NCI-H1417 (cell line): ENCODE data around the gene TLX1.
A peak's percentile ranks its signal among the peaks of the same experiment; 100 is the strongest.

Source experiments
- DNase-seq, 3 experiments: peaks; one replicate each; lab custom pipeline; 2025; lab: John Stamatoyannopoulos, UW

The TLX1 gene

DNA sequence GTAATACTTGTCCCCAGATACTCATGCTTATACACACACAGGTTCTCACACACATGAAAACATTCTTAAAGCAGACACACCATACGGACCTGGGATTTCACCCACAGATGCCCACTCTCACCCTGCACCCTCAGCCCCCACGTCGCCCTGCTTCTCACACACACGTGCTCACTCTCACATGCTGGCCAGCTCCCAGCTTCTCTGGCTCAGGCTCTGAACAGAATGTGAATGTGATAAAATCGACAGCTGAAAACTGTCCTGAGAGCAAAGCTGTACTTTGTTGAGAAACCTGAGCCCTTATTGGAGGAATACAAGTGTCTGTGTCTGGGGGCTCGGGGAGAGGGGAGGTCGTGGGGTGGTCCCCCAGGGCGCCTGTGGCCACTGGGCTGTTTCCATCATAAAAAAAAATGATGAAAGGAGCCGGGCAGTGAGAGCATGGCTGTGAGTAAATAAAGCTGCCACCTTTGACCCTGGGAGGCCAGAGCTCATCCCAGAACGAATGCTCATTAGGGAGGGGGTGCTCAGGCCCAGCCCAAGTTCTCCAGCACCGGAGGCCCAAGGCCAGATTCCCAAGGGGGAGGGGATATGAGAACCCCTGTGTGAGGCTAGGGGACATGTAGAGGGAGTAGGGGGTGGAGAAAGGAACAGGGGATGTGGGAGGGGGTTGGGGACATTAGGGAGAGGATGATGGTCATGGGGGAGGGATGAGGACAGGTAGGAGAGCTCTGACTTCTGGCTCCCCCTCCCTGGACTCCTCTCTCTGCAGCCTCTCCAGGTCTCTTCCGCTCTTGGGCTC is 18.1 kb upstream of the TLX1 start:
- DNase-seq: no peak

DNA sequence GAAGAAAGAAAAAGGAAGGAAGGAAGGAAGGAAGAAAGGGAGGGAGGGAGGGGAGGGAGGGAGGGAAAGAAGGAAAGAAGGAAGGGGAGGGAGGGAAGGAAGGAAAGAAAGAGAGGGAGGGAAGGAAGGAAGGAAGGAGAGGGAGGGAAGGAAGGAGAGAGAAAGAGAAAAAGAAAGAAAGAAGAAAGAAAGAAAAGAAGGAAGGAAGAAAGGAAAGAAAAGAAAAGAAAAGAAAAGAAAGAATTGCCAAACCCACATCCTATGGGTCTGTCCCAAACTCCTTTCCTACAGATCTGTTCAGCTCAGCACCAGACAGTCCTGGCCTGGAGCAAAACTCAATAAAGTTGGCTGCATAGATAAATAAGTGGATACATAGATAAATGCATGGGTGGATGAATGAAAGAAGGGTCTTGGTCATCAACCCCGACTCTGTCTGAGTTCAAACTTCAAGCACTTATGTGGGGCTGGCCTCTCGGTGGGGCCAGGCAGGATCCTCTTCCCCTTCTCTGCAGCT is 17.2 kb upstream of the TLX1 start:
- no peak for DNase-seq

DNA sequence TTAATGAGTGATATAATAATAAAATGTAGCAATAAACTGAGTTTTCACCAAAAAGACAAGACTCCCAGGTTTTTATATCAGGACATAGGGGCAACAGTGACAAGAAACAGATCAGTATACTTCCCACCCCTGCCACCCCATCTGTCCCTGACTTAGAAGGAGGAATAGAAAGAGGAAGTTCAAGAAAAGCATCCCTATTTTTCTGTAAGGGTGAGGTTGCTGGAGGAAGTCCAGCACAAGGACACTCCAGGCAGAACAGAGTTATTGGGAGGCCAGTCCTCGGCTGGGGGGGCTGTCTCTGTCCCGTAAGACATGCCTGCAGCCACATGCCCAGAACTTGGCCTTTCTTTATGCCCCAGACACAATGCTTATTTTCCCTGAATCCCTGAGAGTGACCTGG is 16.5 kb upstream of the TLX1 start:
- DNase-seq: no peak

DNA sequence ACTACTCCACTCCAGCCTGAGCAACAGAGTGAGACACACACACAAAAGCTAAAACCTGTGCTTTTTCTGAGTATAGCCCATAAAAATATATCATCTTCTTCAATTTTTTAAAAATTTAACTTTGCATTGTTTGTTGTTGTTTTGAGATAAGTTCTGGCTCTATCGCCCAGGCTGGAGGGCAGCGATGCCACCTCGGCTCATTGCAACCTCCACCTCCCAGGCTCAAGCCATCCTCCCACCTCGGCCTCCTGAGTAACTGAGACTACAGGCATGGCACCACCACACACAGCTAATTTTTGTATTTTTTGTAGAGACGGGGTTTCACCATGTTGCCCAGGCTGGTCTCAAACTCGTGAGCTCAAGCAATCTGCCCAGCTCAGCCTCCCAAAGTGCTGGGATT is 14.3 kb upstream of the TLX1 start:
- DNase-seq: no peak

DNA sequence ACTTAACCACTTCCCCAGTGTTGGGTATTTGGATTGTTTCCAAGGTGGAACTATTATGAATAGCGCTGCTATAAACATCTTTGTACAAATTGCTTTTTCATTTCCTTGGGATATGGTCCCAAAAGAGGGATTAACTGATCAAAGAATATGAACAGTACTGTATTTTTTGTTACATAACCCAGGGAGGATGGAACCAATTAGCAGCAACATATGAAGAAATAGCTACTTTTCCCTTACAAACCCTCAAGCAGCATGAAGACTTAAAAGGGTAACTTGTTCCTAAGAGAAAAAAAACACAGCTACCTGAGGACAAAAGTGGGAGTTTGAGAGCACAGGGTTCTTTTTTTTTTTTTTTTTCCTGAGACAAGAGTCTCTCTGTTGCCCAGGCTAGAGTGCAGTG is 13.1 kb upstream of the TLX1 start:
- DNase-seq: no peak

DNA sequence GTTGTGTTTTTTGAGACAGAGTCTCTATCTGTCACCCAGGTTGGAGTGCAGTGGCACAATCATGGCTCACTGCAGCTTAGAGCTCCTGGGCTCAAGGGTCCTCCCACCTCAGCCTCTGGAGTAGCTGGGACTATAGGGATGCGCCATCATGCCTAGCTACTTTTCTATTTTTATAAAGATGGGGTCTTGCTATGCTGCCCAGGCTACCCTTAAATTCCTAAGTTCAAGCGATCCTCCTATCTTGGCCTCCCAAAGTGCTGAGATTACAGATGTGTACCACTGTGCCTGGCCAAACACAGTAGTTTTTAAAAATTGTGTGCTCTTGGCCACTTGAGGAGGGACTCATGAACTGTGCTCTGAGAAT is 10.6 kb upstream of the TLX1 start:
- DNase-seq: no peak

DNA sequence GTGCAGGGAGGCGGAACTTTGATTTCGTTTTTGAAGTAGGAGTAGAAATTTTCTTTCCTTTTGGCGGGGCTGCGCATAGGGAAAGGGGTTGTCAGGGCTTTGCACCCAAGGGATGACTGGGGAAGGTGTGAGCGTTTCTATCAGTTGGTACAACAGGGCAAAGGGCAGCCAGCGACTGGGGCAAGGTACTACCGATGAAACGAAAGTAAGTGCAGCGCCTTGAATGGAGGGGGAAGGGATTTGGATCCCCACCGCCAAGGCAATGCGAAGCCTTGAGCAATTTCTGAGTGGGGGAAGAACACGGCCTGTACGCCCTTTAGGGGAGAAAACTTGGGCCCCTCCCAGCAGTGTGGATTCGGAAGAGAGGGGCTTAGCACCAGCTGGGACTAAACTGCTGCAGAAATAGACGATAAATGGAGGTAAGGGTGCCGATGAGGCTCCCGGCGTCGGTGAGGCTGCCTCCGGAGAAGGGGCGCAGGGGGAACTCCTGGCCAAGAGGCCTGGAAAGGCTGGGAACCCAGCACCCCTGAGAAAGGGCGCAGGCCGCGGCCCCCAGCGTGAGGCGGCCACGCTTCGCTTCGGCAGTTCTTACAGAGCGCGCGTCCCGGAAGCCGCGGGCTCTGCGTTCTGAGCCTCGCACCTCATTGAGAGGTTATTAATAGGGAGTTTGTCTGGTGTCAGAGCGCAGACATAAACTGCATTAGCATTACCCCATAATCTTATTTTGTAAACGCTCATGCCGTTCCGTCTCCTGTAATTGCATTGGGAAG is 10.0 kb upstream of the TLX1 start:
- DNase-seq: no peak

DNA sequence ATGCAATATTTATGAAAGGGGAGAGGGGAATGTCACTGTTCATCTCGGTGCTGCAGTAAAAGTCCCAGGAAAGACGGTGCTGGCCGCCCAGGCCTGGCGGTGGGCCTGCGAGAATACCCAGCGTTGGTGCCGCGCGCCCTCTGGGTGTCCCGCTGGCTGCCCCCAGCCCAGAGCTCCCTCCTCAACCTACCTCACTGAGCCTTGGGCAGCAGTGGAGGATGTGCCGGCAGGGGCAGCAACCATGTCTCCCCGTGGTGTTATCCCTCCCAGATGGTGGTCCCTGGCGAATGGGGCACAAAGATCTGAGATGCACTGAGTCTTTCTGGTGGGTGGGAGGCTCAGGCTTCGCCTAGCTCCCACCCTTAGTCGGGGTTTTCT is 9.5 kb upstream of the TLX1 start:
- DNase-seq: no peak

DNA sequence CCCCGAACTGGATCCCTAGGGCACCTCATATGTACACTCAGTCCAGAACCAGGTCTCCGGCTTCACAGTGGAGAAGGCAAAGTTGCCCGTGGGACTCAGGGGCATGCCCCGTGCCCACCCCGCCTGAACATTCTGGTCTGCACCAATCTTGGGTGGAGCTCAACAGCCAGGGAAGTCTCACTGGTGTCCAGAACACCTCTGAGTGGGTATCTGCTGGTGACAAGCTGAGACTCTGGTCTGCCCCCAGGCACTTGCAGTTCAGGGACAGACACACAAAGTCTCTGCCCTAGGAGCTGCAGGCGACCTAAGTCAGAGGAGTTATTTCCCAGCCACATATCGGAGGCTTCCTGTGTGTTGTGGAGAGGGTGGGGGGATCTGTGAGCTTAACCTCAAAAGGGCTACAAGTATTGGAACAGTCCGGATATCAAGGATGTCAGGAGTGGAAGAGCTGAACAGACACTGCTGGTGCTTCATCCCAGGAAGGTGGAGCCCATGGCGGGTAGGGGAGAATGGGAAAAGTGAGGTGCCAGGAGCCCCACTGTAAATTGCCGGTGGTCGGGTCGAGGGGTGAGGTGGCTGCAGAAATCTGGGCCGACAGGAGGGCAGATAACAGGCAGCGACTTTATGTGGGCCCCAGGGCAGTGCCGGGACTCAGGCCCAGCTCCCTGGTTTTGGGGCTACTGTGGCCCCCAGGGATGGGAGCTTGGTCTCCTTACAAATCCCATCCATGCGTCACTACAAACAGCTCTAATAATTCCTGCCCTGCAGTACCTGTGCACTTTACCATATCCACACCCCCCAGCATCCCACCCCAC is 8.6 kb upstream of the TLX1 start:
- no peak for DNase-seq

DNA sequence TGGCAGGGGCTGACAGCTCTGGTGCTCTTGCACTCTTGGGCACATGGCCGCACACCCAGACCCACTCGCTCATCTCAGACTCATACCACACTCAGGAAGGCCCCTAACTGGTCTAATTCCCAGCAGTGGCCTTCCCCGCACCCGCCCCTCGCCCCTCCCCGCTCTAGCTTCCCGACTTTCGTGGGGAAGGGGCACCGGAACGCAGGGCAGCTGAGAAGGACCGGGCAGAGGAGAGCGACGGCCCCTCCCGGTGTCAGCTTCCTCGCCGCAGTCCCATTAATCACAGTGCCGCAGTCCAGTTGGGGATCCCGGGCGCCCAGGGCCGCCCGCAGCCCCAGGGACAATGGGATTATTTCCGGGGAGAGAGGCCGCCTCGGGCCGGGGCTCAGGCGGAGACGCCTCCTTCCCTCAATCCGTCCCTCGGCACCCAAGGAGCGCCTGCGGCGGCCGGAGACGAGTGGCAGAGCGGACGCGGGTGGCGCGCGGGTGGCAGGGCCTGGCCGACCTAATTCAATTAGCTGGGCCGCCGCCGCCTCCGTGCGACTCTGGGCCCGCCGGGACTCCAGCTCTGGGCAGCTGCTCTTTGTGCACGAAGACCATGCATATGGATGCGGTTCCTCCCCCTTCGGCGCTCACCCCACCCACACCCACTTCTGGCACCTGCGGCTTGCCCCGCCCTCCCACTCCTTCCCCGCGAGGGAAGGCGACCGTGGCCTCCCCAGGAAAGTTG is 7.8 kb upstream of the TLX1 start:
- peak; percentile 54 to 60 (median 56) for DNase-seq

DNA sequence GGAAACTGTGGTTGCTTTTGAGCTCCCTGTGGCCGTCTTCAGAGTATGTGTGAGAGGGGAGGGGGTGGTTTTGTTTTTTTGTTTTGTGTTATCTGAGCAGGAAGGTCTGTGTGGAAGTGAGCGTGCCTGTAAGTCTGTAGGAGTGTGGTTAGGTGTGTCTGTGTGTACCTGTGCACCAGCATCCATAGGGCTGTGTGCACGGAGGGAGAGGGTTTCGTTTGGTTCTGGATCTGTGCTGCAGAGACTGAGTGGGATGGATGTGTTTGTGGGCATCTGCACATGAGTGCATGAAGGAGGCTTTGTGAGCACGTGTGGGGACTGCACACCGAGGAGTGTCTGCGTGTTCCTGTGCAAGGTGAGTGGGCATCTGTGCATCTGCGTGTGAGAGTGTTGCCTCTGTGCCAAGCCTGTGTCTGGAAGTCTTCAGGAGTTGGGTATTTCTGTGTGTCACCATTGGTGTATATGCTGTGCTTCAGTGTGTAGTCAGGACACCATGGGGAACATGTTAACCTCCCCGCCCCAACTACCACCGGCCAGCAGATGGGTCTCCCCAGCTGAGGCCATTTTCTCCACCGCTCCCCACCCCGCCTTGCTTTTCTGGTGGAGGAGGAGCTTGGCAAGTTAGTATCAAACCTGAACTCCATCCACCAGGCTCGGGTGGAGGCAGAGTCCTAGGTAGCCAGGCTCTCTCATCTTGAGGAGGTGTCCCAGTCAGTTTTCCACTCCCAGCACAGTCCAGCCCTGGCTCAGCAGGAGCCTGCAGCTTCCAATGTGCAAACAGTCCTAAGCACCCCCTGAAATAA is 7.1 kb upstream of the TLX1 start:
- peak in 1 of 3 experiments; percentile 22 for DNase-seq

DNA sequence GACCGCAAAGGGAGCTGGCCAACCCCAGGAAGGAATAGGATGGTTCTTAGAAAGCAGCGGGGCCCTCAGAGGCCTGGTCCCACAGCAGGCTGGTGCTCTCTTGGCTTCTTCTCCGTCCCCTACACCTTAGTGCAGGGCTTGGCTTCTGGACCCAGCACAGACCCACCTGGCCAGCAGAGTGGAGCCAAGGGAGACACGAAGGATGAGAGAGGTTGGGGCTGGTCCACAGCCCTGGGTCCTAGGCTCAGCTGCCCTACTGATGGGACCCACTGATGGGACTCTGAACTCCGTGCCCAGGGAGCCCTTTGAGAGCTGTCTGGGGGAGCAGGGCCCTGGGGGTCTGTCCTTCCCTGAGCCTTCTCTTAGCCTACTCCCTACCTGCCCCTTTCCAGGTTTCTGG is 6.2 kb upstream of the TLX1 start:
- DNase-seq: no peak

DNA sequence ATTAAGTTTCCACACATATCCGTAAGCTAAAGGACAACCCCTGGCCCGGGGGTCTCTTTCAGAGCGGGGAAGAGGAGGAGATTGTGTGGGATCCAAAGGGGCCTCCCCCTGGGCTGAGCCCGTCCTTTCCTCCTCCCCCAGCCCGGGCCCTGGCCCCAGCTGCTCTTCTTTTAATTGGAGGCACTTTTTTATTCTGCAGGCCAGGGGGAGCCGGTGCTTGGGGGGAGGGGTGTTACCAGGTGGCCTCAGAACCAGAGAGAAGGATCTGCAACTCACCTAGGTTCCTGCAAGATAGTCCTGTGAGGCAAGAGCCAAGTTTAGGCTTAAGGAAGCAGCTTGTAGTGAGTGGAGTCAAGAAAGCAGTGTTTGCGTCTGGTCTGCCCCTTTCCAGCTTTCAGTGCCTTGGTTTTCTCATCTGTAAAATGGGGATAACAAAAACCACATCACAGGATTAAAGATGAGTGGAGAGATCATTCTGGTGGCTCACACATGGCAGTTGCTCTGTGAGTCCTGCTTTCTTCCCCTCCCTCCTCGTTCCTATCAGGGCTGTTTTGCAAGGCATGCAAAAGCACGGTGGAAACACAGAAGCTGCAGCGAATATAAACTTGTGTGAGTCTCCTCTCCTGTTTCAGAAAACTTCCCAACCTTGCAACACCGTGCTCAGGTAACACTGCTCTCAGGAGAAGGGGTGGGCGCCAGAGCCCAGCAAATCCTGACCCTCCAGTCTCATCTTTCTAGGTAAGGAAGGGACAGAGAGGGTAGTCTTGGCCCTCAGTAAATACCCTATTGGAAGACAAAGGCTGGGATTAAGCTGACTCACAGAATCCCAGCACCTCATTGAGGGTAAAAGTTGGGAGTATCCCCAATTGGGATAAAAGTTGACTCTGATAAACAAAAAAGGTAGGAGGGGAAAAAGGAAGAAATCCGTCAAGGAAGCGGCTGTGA is 4.1 kb upstream of the TLX1 start:
- DNase-seq: no peak

DNA sequence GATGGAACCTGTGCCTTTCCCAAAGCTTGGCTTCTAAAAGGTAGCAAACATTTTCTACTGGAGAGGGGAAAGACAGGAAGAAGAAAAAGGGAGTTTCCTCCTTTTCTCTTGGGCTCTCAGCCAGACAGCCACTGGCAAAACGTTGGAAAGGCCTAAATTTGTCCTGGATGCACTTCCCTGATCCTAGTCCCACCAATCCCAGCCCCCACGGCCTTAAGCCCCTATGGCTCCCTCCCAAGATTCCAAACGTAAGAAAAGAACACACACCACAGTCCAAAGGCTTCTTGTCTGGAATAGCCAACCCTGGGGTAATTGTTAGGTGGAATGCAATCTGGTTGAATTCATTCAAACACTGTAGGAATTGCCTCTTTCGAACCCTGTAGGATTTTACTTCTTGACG is 959 bp upstream of the TLX1 start:
- DNase-seq: no peak

DNA sequence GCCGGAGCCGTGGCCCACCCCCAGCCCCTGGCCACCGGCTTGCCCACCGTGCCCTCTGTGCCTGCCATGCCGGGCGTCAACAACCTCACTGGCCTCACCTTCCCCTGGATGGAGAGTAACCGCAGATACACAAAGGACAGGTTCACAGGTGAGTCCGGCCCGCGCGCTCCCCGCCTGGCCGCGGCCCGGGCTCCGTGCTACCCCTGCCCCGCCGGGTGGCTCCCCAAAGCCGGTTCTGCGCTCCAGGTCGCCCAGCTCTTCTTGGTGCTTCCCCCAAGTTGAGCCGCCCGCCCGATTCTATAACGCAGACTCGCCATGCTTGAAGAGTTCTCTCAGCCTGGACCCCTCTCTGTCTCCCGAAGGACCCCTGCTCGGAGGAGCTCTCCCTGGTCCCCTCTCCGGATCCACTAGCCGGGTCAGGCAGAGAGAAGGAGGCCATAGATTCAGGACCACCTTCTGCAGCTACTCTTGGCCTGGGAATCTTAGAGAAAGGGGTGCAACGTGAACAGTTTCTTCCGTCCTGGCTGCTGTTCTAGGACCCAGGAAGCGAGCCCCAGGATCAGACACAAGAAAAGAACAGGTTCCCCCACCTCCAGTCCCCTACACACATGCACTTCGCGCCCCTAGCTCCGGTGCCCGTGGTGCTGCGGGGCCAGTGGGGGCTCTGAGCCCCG is 999 bp downstream of the TLX1 start:
- no peak for DNase-seq

DNA sequence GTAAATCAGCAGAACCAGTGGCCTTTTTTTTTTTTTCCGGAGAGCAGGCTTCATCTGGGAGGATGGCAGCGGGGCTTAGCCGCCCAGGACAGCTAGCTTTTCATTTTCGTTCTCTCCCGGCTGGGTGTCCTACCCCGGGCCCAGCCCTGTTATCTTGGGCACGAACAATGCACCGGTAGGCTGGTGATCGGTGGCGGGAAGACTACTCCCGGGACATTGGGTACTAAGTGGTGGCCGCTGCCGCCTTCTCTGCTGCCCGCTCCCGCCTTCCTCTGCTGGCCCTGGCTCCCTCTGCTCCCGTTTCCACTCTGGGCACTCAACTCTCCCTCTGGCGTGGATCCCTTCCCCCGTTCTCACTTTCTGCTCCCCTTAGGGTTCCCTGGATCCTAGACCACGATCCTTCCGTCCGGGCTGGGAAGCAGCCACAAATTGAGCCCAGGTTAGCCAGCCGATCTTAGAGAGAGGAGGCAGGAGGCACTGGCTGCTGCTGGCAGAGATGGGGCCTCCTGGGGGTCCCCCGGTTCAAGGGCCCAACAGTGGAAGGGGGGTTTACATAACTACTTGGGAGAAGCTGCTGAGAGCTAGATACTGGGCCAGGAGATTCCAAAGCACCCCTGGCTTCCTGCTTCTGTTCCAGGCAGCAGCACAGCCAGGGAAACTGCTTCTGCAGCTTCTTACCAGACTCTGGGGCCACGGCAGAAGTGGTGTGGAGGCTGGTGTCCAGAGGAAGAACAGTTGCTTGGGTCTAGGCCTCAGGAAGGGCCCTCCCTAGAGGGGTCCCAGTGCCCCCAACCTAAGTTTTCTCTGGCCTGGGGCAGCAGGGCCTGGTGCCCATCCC is 1.8 kb downstream of the TLX1 start:
- DNase-seq: no peak

DNA sequence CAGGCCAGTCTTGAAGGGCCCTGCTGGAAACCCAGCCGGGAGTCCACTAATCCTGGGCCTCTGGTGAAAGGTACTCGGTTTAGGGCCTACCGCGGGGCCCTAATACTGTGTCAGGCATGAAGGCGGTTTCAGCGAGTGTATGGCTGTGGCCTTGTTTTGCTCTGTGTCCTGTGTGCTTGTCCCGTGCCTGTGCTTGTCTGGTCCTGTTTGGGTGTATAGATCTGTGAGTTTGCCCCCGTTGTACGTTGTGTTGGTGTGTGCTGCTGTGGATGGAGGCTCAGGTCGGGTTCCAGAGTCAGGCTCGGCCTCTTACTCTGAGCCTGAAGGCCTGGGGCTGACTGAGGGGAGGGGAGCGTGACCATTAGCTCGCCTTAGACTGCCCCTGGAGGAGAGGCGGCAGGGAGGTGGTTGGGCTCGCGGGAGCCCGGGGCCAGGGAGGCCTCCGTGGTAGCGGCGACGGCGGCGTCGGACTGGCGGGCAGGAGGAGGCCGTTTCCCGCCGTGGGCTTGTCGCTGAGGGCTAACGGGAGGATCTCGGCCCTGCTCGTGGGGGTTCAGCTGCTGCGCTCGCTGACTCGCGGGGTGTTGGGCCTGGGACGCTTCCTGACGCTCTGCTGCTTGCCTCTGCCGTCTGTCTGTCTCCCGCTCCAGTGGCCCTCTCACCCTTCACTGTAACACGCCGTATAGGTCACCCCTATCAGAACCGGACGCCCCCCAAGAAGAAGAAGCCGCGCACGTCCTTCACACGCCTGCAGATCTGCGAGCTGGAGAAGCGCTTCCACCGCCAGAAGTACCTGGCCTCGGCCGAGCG is 2.6 kb downstream of the TLX1 start:
- DNase-seq: no peak
